Muscle of leg (tissue), 11 donors: ENCODE measurements around the gene CCDC180. TPM values are rescaled to one million over a fixed set of nuclear protein-coding genes. Genes with fewer than 3 reads are reported as not detected.
"Not testable (repeated sequence)": the region's sequence is repeated elsewhere in the genome, so short reads cannot be mapped to it uniquely, and the experiment has no call there.

Experiments used
- DNase-seq: peaks from one replicate; pipeline ENCODE4 v3.0.0; 2013
- H3K27ac ChIP-seq: one replicate; pipeline ENCODE4 v1.5.1; 2013; ENCODE audit warnings: mild to moderate bottlenecking, low read length, control low read depth
- H3K27me3 ChIP-seq: one replicate; pipeline ENCODE4 v1.6.1; 2013; ENCODE audit warnings: low read length; ENCODE audit not compliant: control insufficient read depth, insufficient read depth
- H3K36me3 ChIP-seq: one replicate; pipeline ENCODE4 v1.6.1; 2013; ENCODE audit warnings: low read length; ENCODE audit not compliant: control insufficient read depth, insufficient read depth
- H3K4me1 ChIP-seq: one replicate; pipeline ENCODE4 v1.6.1; 2013; ENCODE audit warnings: low read length; ENCODE audit not compliant: control insufficient read depth, insufficient read depth
- H3K4me3 ChIP-seq: one replicate; pipeline ENCODE4 v1.5.1; 2013; ENCODE audit warnings: low read length, control low read depth
- H3K9me3 ChIP-seq: replicated peaks from 2 replicates; pipeline ENCODE4 v1.6.1; 2013; ENCODE audit warnings: low read depth, low read length; ENCODE audit not compliant: control insufficient read depth
- WGBS: methylation state at CpG from one replicate; pipeline ENCODE4 v1.1.5; 2013; ENCODE audit warnings: missing lambda C conversion rate; ENCODE audit not compliant: insufficient coverage; 5-methylcytosine and 5-hydroxymethylcytosine counted together
- polyA plus RNA-seq, 8 donors: library from polyadenylated mRNA; unstranded; fragments of 120-200 nt; gene quantifications; one replicate each; pipeline versions ENCODE4 v1.2.1 to v1.2.3, GENCODE V29; 2013; ENCODE audit warnings: inconsistent platforms in 1 of 8, low replicate concordance in 1 of 8; ENCODE audit not compliant: insufficient read length in 8 of 8, insufficient read depth in 1 of 8
- total RNA-seq: library from RNA; stranded (reverse); fragments of 120-200 nt; gene quantifications from one replicate; pipeline ENCODE4 v1.2.4, GENCODE V29; 2013

The CCDC180 gene
- total and polyA plus RNA-seq, 9 donors: 4.5 to 16.0 (median 8.1) TPM

- Histone ChIP-seq H3K4me1 (peaks cover 3% of the 10 kb centered on the region), H3K36me3 (peaks cover 68% of the 10 kb centered on the region), H3K27ac (no peak overlapping the region), H3K9me3 (no peaks in the 10 kb centered on the region), H3K4me3 (no peak overlapping the region), H3K27me3 (no peaks in the 10 kb centered on the region)
- no CpG with 5 or more reads among the region's 2 CpGs for WGBS
- no peak for DNase-seq
These were observed 11.9 kb downstream of the CCDC180 start for GRCh38 chr9:97319395-97319794.

DNA sequence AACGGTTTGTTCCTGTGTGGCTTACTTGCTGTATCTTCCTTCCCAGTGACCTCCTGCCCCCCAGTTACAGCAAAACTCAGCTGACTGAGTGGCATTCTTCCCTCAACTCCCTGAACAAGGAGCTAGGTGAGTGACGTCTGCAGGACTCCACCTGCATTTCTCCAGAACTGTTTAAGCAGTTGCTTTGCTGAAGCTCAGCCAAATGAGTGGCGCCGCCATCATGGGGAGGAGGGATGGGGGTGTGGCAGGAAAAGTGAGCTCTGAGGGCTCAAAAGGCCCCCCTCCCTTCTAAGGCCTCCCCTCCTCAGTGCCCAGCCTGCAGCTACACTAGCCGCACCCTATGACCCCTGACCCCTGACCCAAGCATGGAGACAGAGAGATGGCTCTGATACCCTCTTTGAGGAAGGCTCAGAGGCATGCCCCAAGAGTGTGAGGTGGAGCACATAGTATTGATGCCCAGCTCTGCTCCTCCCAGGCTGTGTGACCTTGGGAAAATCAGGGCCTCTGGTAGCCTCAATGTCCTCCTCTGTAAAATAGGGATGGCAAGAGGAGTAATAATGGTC, 12.7 kb downstream of the CCDC180 start:
- WGBS: 80% methylated on average over 1 of the region's 5 CpGs
- H3K4me3 ChIP-seq: no peak overlapping the region
- no peaks in the 10 kb centered on the region for H3K9me3 ChIP-seq
- no peak overlapping the region for H3K27ac ChIP-seq
- H3K27me3 ChIP-seq: no peaks in the 10 kb centered on the region
- H3K36me3 ChIP-seq: peaks cover 69% of the 10 kb centered on the region
- H3K4me1 ChIP-seq: peaks cover 3% of the 10 kb centered on the region
- DNase-seq: no peak

DNA sequence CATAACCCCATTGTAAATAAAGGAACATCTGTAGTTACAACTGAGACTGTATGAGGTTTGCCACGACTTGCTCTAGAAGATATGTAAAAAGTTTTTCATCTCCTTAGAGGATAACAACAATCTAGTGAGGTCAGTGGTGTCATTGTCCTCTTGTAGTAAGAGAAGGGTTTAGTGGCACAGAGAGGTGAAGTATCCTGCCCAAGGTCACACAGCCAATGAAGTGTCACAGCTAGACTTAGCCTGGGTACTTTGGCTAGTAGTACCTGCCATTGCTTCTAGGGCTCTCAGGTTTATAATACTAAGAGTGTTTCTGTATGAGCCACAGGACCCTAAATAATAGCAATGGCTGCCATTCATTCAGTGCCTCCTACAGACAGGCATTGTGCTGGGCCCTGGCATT, 13.8 kb downstream of the CCDC180 start:
- no peaks in the 10 kb centered on the region for H3K27me3 ChIP-seq
- H3K9me3 ChIP-seq: no peaks in the 10 kb centered on the region
- DNase-seq: no peak
- H3K36me3 ChIP-seq: peaks cover 64% of the 10 kb centered on the region
- peaks cover 3% of the 10 kb centered on the region for H3K4me1 ChIP-seq
- H3K4me3 ChIP-seq: no peak overlapping the region
- no CpG with 5 or more reads among the region's 1 CpG for WGBS
- H3K27ac ChIP-seq: no peak overlapping the region

DNA sequence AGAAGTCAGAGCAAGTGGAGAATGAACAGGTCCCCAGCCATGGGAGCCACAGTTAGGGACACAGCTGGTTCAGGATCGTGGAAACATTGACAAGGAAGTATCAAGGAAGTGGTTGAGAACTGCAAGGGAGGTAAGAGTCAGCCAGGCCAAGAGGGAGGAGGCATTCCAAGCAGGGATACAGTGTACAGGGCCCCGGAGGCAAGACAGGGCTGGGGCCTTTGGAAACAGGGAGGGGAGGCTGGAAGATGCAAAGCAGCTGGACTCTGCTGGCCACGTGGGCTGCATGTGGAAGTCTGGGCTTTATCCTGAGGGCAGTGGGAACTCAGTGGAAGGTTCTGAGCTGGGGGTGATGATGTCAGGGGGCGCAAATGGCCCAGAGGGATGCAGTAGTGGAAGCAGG, 14.2 kb downstream of the CCDC180 start:
- peak; percentile 64 for DNase-seq
- Histone ChIP-seq H3K9me3 (no peaks in the 10 kb centered on the region), H3K27ac (no peak overlapping the region), H3K36me3 (peaks cover 62% of the 10 kb centered on the region), H3K27me3 (no peaks in the 10 kb centered on the region), H3K4me1 (peaks cover 3% of the 10 kb centered on the region), H3K4me3 (no peak overlapping the region)
- 28% methylated on average over 3 of the region's 4 CpGs for WGBS

DNA sequence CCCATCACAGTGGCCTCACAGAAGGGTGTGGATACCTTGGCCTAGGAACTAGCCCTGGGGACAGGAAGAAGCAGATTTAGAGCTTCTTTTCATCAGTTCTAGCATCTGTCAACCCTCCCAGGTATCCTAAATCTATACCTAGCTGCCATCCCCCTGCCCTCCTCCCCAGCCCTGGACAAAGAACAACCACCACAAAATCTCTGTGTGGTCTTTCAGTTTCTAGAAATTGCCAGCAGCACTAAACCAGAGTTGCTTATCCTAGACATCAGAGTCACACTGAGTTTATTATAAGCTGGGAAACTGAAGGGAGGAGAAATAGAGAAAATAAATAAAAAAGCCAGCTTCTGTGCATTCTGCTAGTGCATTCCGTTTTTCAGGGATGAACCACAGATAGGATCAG, 14.6 kb downstream of the CCDC180 start:
- Histone ChIP-seq H3K4me3 (no peak overlapping the region), H3K4me1 (peaks cover 3% of the 10 kb centered on the region), H3K36me3 (peaks cover 58% of the 10 kb centered on the region), H3K27ac (no peak overlapping the region), H3K9me3 (no peaks in the 10 kb centered on the region), H3K27me3 (no peaks in the 10 kb centered on the region)
- WGBS: 67% methylated on average over 1 of the region's 1 CpG
- DNase-seq: no peak

- Histone ChIP-seq H3K27me3 (no peaks in the 10 kb centered on the region), H3K27ac (no peak overlapping the region), H3K36me3 (peaks cover 53% of the 10 kb centered on the region), H3K4me1 (peaks cover 3% of the 10 kb centered on the region), H3K9me3 (no peaks in the 10 kb centered on the region), H3K4me3 (no peak overlapping the region)
- DNase-seq: no peak
- WGBS: 90% methylated on average over 2 of the region's 5 CpGs
These were observed 17.5 kb downstream of the CCDC180 start for GRCh38 chr9:97324954-97325353.

GRCh38 chr9:97327562-97327961, 20.1 kb downstream of the CCDC180 start:
- Histone ChIP-seq H3K9me3 (peaks cover 2% of the 10 kb centered on the region), H3K4me1 (no peaks in the 10 kb centered on the region), H3K27me3 (no peaks in the 10 kb centered on the region), H3K27ac (no peak overlapping the region), H3K4me3 (no peak overlapping the region), H3K36me3 (peaks cover 48% of the 10 kb centered on the region)
- 83% methylated on average over 5 of the region's 6 CpGs for WGBS
- DNase-seq: no peak

DNA sequence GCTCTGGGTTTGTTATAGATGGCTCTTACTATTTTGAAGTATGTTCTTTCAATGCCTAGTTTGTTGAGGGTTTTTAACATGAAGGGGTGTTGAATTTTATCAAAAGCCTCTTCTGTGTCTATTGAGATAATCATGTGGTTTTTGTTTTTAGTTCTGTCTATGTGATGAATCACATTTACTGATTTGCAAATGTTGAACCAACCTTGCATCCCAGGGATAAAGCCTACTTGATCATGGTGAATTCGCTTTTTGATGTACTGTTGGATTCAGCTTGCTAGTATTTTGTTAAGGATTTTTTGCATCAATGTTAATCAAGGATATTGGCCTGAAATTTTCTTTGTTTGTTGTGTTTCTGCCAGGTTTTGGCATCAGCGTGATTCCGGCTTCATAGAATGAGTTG, 25.5 kb downstream of the CCDC180 start:
- H3K36me3 ChIP-seq: peaks cover 15% of the 10 kb centered on the region
- no CpG with 5 or more reads among the region's 3 CpGs for WGBS

DNA sequence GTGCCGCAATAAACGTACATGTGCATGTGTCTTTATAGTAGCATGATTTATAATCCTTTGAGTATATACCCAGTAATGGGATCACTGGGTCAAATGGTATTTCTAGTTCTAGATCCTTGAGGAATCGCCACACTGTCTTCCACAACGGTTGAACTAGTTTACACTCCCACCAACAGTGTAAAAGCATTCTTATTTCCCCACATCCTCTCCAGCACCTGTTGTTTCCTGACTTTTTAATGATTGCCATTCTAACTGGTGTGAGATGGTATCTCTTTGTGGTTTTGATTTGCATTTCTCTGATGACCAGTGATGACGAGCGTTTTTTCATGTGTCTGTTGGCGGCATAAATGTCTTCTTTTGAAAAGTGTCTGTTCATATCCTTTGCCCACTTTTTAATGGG, 28.2 kb downstream of the CCDC180 start:
- WGBS: no CpG with 5 or more reads among the region's 7 CpGs
- H3K9me3 ChIP-seq, H3K4me3 ChIP-seq, H3K36me3 ChIP-seq, H3K27me3 ChIP-seq, H3K4me1 ChIP-seq, H3K27ac ChIP-seq, DNase-seq: not testable (repeated sequence)

More for the DNA sequence above, 25.5 kb downstream of the CCDC180 start:
- H3K4me3 ChIP-seq: no peak overlapping the region
- peaks cover 2% of the 10 kb centered on the region for H3K9me3 ChIP-seq
- no peak for DNase-seq
- H3K4me1 ChIP-seq: no peaks in the 10 kb centered on the region
- no peak overlapping the region for H3K27ac ChIP-seq
- H3K27me3 ChIP-seq: no peaks in the 10 kb centered on the region

- Histone ChIP-seq H3K36me3 (peaks cover 7% of the 10 kb centered on the region), H3K4me3 (no peak overlapping the region), H3K27ac (no peak overlapping the region), H3K4me1 (peaks cover 5% of the 10 kb centered on the region), H3K27me3 (no peaks in the 10 kb centered on the region), H3K9me3 (no peaks in the 10 kb centered on the region)
- 31% methylated on average over 10 of the region's 10 CpGs for WGBS
- DNase-seq: peak; percentile 90
These were observed 41.4 kb downstream of the CCDC180 start for GRCh38 chr9:97348871-97349270.

- no peak overlapping the region for H3K27ac ChIP-seq
- peak; percentile 7 for DNase-seq
- WGBS: 100% methylated on average over 1 of the region's 1 CpG
These were observed 41.9 kb downstream of the CCDC180 start for GRCh38 chr9:97349400-97349799.

More at GRCh38 chr9:97349400-97349799, 41.9 kb downstream of the CCDC180 start:
- Histone ChIP-seq H3K36me3 (peaks cover 3% of the 10 kb centered on the region), H3K4me1 (peaks cover 5% of the 10 kb centered on the region), H3K4me3 (no peak overlapping the region), H3K27me3 (no peaks in the 10 kb centered on the region), H3K9me3 (no peaks in the 10 kb centered on the region)
